Endodermal cell (in vitro differentiated cells): Measurements from ENCODE around the gene BAIAP3. TPM values are rescaled to one million over a fixed set of nuclear protein-coding genes. Genes with fewer than 3 reads are reported as not detected.

Source experiments
- DNase-seq: peaks from one replicate; pipeline ENCODE4 v3.0.0-alpha.2; 2017
- H3K27ac ChIP-seq: 2 replicates; pipeline ENCODE4 v1.5.1; 2013; ENCODE audit warnings: mild to moderate bottlenecking, low read depth, low read length, moderate library complexity
- H3K27me3 ChIP-seq: 2 replicates; pipeline ENCODE4 v1.6.1; 2013; ENCODE audit warnings: mild to moderate bottlenecking, low read length, moderate library complexity; ENCODE audit not compliant: insufficient read depth, control insufficient read depth, poor library complexity, severe bottlenecking
- H3K36me3 ChIP-seq: 2 replicates; pipeline ENCODE4 v1.7.0; 2013; ENCODE audit warnings: mild to moderate bottlenecking, low read length, moderate library complexity; ENCODE audit not compliant: control insufficient read depth, insufficient read depth
- H3K4me1 ChIP-seq: one replicate; pipeline ENCODE4 v1.7.0; 2013; ENCODE audit warnings: low read length; ENCODE audit not compliant: control insufficient read depth, insufficient read depth
- H3K4me3 ChIP-seq: 2 replicates; pipeline ENCODE4 v1.5.1; 2013; ENCODE audit warnings: mild to moderate bottlenecking, low read length, moderate library complexity
- H3K9ac ChIP-seq: 2 replicates; pipeline ENCODE4 v1.6.1; 2013; ENCODE audit warnings: mild to moderate bottlenecking, low read length, moderate library complexity; ENCODE audit not compliant: poor library complexity, severe bottlenecking; ENCODE audit errors: extremely low read depth
- H3K9me3 ChIP-seq: 2 replicates; pipeline ENCODE4 v1.6.1; 2013; ENCODE audit warnings: mild to moderate bottlenecking, low read length, moderate library complexity; ENCODE audit not compliant: control insufficient read depth
- H3K27ac Mint-ChIP-seq: 2 replicates; pipeline ENCODE4 v1.8.0; 2020; ENCODE audit warnings: mixed read lengths
- H3K27me3 Mint-ChIP-seq: 2 replicates; pipeline ENCODE4 v1.8.0; 2021; ENCODE audit warnings: mild to moderate bottlenecking, mixed read lengths; ENCODE audit not compliant: insufficient read depth
- H3K36me3 Mint-ChIP-seq: 2 replicates; pipeline ENCODE4 v1.8.0; 2020; ENCODE audit warnings: low read depth, mixed read lengths
- H3K4me1 Mint-ChIP-seq: 2 replicates; pipeline ENCODE4 v1.8.0; 2020; ENCODE audit warnings: mixed read lengths
- H3K4me3 Mint-ChIP-seq: 2 replicates; pipeline ENCODE4 v1.8.0; 2020; ENCODE audit warnings: mild to moderate bottlenecking, moderate library complexity, mixed read lengths
- H3K9me3 Mint-ChIP-seq: 2 replicates; pipeline ENCODE4 v1.8.0; 2020; ENCODE audit warnings: mild to moderate bottlenecking, mixed read lengths
- WGBS, 2 experiments: methylation state at CpG; one replicate each; pipeline versions ENCODE4 v1.1.5 to v1.1.7; 2013; ENCODE audit warnings: missing lambda C conversion rate in 2 of 2, mixed read lengths in 1 of 2; ENCODE audit not compliant: insufficient coverage in 1 of 2, insufficient read length in 1 of 2; 5-methylcytosine and 5-hydroxymethylcytosine counted together
- total RNA-seq, 2 donors: library from RNA; stranded (reverse); fragmentation: NEBNext Ultra II Directional in 1 of 2; extraction: Animal tissue kit (Norgen Biotek cat#: 25700) in 1 of 2; gene quantifications; 2 replicates in 1 of 2; 3 replicates in 1 of 2; pipeline ENCODE4 v1.2.1, GENCODE V29; 2021
- TF ChIP-seq, protein P1 (sequence below): fragments of 200-600 bp; sonication (generic); conservative IDR thresholded peaks from 2 replicates; pipeline ENCODE4 v1.5.0; 2021; ENCODE audit warnings: antibody characterized with exemption, mild to moderate bottlenecking

The BAIAP3 gene
- total RNA-seq, 2 donors from 2014 or later, result 25.0 to 43.5 TPM

- no peaks in the 10 kb centered on the region for H3K9me3 Mint-ChIP-seq
- Histone ChIP-seq H3K27me3 (no peaks in the 10 kb centered on the region), H3K36me3 (no peaks in the 10 kb centered on the region), H3K4me3 (no peak overlapping the region), H3K4me1 (no peaks in the 10 kb centered on the region), H3K9ac (no peak overlapping the region), H3K27ac (no peak overlapping the region), H3K9me3 (no peaks in the 10 kb centered on the region)
- TF ChIP-seq, protein P1, sequence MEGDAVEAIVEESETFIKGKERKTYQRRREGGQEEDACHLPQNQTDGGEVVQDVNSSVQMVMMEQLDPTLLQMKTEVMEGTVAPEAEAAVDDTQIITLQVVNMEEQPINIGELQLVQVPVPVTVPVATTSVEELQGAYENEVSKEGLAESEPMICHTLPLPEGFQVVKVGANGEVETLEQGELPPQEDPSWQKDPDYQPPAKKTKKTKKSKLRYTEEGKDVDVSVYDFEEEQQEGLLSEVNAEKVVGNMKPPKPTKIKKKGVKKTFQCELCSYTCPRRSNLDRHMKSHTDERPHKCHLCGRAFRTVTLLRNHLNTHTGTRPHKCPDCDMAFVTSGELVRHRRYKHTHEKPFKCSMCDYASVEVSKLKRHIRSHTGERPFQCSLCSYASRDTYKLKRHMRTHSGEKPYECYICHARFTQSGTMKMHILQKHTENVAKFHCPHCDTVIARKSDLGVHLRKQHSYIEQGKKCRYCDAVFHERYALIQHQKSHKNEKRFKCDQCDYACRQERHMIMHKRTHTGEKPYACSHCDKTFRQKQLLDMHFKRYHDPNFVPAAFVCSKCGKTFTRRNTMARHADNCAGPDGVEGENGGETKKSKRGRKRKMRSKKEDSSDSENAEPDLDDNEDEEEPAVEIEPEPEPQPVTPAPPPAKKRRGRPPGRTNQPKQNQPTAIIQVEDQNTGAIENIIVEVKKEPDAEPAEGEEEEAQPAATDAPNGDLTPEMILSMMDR, result no peak
- no peaks in the 10 kb centered on the region for H3K36me3 Mint-ChIP-seq
- H3K4me3 Mint-ChIP-seq, result no peak overlapping the region
- H3K27ac Mint-ChIP-seq, result no peak overlapping the region
- 86 to 92% methylated on average over 6 to 12 of the region's 12 CpGs for WGBS, 2 experiments
- peaks cover 5% of the 10 kb centered on the region for H3K27me3 Mint-ChIP-seq
- peaks cover 17% of the 10 kb centered on the region for H3K4me1 Mint-ChIP-seq
- DNase-seq, result no peak
Observed at GRCh38 chr16:1299868-1300203, 33.6 kb upstream of the BAIAP3 start.

- no peak overlapping the region for H3K27ac Mint-ChIP-seq
- no peaks in the 10 kb centered on the region for H3K4me1 ChIP-seq
- H3K4me3 ChIP-seq, result no peak overlapping the region
- H3K36me3 Mint-ChIP-seq, result no peaks in the 10 kb centered on the region
- 39 to 40% methylated on average over 19 to 42 of the region's 42 CpGs for WGBS, 2 experiments
- H3K9me3 ChIP-seq, result no peaks in the 10 kb centered on the region
- H3K27ac ChIP-seq, result no peak overlapping the region
- H3K36me3 ChIP-seq, result no peaks in the 10 kb centered on the region
- peaks cover 5% of the 10 kb centered on the region for H3K27me3 Mint-ChIP-seq
- no peak overlapping the region for H3K9ac ChIP-seq
- H3K4me3 Mint-ChIP-seq, result no peak overlapping the region
- peak; percentile 95 for DNase-seq
- TF ChIP-seq, protein P1, result peak; percentile 98
- H3K27me3 ChIP-seq, result no peaks in the 10 kb centered on the region
- no peaks in the 10 kb centered on the region for H3K9me3 Mint-ChIP-seq
- peaks cover 11% of the 10 kb centered on the region for H3K4me1 Mint-ChIP-seq
Observed at GRCh38 chr16:1300664-1301476, 32.6 kb upstream of the BAIAP3 start.

DNA sequence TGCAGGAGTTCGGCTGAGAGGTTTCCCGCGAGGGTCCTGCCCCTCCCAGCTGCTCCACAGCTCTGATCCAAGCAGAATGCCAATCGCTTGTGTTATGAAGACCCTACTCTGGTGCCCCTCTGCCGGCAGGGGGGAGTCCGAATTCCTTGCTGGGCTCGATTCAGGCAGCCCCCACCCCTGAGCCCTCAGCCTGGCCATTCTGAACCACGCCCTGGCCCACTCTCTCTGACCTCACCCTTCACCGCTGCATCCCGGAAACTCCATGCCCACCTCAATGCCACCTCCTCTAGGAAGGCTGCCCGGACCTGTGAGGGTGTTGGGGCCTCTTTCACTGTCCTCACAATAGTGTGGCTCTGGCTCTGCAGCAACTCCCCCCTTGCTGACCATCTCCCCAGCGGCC lies 31.9 kb upstream of the BAIAP3 start:
- H3K36me3 Mint-ChIP-seq, result no peaks in the 10 kb centered on the region
- H3K27ac ChIP-seq, result no peak overlapping the region
- H3K9me3 Mint-ChIP-seq, result no peaks in the 10 kb centered on the region
- no peaks in the 10 kb centered on the region for H3K4me1 ChIP-seq
- no peak overlapping the region for H3K4me3 Mint-ChIP-seq
- no peaks in the 10 kb centered on the region for H3K36me3 ChIP-seq
- peaks cover 5% of the 10 kb centered on the region for H3K27me3 Mint-ChIP-seq
- no peak for DNase-seq
- H3K27ac Mint-ChIP-seq, result no peak overlapping the region
- H3K9me3 ChIP-seq, result no peaks in the 10 kb centered on the region
- WGBS, 2 experiments, result 86 to 96% methylated on average over 10 to 12 of the region's 12 CpGs
- no peak overlapping the region for H3K9ac ChIP-seq
- TF ChIP-seq, protein P1, result no peak
- H3K27me3 ChIP-seq, result no peaks in the 10 kb centered on the region
- no peak overlapping the region for H3K4me3 ChIP-seq
- H3K4me1 Mint-ChIP-seq, result peaks cover 11% of the 10 kb centered on the region
